Stomach (tissue), 9 donors: ENCODE results near the gene APOO. TPM values are rescaled to one million over a fixed set of nuclear protein-coding genes. Genes with fewer than 3 reads are reported as not detected.

Experiments
- DNase-seq, 2 donors: peaks; one replicate each; pipeline versions ENCODE4 v3.0.0 to v3.0.0-alpha.2; 2013 to 2019
- H3K27ac ChIP-seq, 5 donors: fragments of 200-600 bp in 4 of 5; sonication (generic) in 4 of 5; one replicate each; pipeline ENCODE4 v1.5.1; 2013 to 2019; ENCODE audit warnings: mild to moderate bottlenecking in 1 of 5, moderate library complexity in 1 of 5
- H3K27me3 ChIP-seq, 3 donors: fragments of 200-600 bp; sonication (generic); one replicate each; pipeline ENCODE4 v1.5.1; 2017 to 2019; ENCODE audit warnings: mixed run types in 1 of 3
- H3K36me3 ChIP-seq, 4 donors: fragments of 200-600 bp; sonication (generic); 1 replicate in 3 of 4; 2 replicates in 1 of 4; pipeline ENCODE4 v1.5.1; 2016 to 2019
- H3K4me1 ChIP-seq, 4 donors: fragments of 200-600 bp; sonication (generic); one replicate each; pipeline ENCODE4 v1.5.1; 2016 to 2019
- H3K4me3 ChIP-seq, 4 donors: fragments of 200-600 bp; sonication (generic) in 3 of 4; one replicate each; pipeline ENCODE4 v1.5.1; 2016 to 2019; ENCODE audit warnings: mild to moderate bottlenecking in 1 of 4
- H3K9me3 ChIP-seq, 4 donors: fragments of 200-600 bp; sonication (generic); one replicate each; pipeline ENCODE4 v1.5.1; 2016 to 2019
- CTCF ChIP-seq, 7 experiments: fragments of 450-650 bp in 4 of 7; fragments of 200-600 bp in 3 of 7; sonication (generic) in 3 of 7; IDR thresholded peaks; one replicate each; pipeline ENCODE4 v1.5.1; 2016 to 2019; ENCODE audit warnings: antibody characterized with exemption in 7 of 7, control low read depth in 2 of 7, mild to moderate bottlenecking in 1 of 7
- EP300 ChIP-seq: sonication (generic); formaldehyde crosslinking; IDR thresholded peaks from one replicate; pipeline ENCODE4 v1.6.1; 2017; ENCODE audit warnings: antibody characterized with exemption
- POLR2A ChIP-seq, 4 donors: fragments of 450-650 bp; IDR thresholded peaks; one replicate each; pipeline ENCODE4 v1.6.1; 2016; ENCODE audit warnings: antibody characterized with exemption in 4 of 4, control low read depth in 2 of 4, mild to moderate bottlenecking in 1 of 4, moderate library complexity in 1 of 4
- POLR2AphosphoS5 ChIP-seq, 3 donors: sonication (generic); formaldehyde crosslinking; IDR thresholded peaks; one replicate each; pipeline ENCODE4 v1.6.1; 2016; ENCODE audit warnings: antibody characterized with exemption in 3 of 3
- WGBS, 5 donors: extraction: QIAGEN DNeasy Blood & Tissue Kit in 3 of 5; methylation state at CpG; one replicate each; pipeline versions ENCODE4 v1.1.5 to v1.1.7; 2013 to 2018; 5-methylcytosine and 5-hydroxymethylcytosine counted together
- intact Hi-C: fragments of 100-400 bp; cut with DNase I; formaldehyde crosslinking; loops from one replicate; pipeline ENCODE4 v1.15.1; 2023; ENCODE audit warnings: low total_unique reads
- polyA plus RNA-seq, 3 donors: library from polyadenylated mRNA; stranded (reverse); fragments of 200-250 nt; gene quantifications; one replicate each; pipeline ENCODE4 v1.2.3, GENCODE V29; 2013
- total RNA-seq, 5 donors: library from RNA; depleted of rRNA; stranded (reverse); fragments of >200 nt; gene quantifications; one replicate each; pipeline versions ENCODE4 v1.1.0 to v1.2.3, GENCODE V29; 2014 to 2016
- donor health status: healthy with polysubstance abuse.
- donor health status: Bipolar disorder and iron deficiency.
- donor health status: healthy.

Gene APOO
- total and polyA plus RNA-seq, 8 donors: 2.0 to 29.4 (median 15.7) TPM

- DNase-seq: no peak
- H3K36me3 ChIP-seq: no peaks in the 10 kb centered on the region
- H3K27ac ChIP-seq: no peak overlapping the region
- no peaks in the 10 kb centered on the region for H3K4me1 ChIP-seq
- no peak for TF ChIP-seq EP300
- TF ChIP-seq POLR2AphosphoS5 (IDR thresholded peaks at IDR 0.05): no peak
- TF ChIP-seq CTCF (IDR thresholded peaks at IDR 0.05): no peak
- no peak for TF ChIP-seq POLR2A (IDR thresholded peaks at IDR 0.05)
- WGBS, 5 donors: 69 to 85% (median 79%) methylated on average over 1 of the region's 1 CpG
- no peaks in the 10 kb centered on the region for H3K9me3 ChIP-seq
- intact Hi-C loops: no loop called here
- H3K27me3 ChIP-seq: no peaks in the 10 kb centered on the region
- no peak overlapping the region for H3K4me3 ChIP-seq
Observed at GRCh38 chrX:23832721-23833120, 75.0 kb downstream of the APOO start.

GRCh38 chrX:23828881-23829280 lies 78.9 kb downstream of the APOO start:
- DNase-seq: no peak
- 73 to 83% (median 81%) methylated on average over 5 of the region's 5 CpGs for WGBS, 5 donors
- no peaks in the 10 kb centered on the region for H3K27me3 ChIP-seq
- TF ChIP-seq POLR2A (IDR thresholded peaks at IDR 0.05): no peak
- no peak for TF ChIP-seq EP300
- no peak for TF ChIP-seq CTCF (IDR thresholded peaks at IDR 0.05)
- no peak for TF ChIP-seq POLR2AphosphoS5 (IDR thresholded peaks at IDR 0.05)
- intact Hi-C loops: no loop called here
- no peaks in the 10 kb centered on the region for H3K4me1 ChIP-seq
- no peak overlapping the region for H3K27ac ChIP-seq
- no peak overlapping the region for H3K4me3 ChIP-seq
- H3K36me3 ChIP-seq: no peaks in the 10 kb centered on the region
- no peaks in the 10 kb centered on the region for H3K9me3 ChIP-seq

GRCh38 chrX:23826653-23827052 lies 81.1 kb downstream of the APOO start:
- Histone ChIP-seq H3K27me3 (no peaks in the 10 kb centered on the region), H3K4me1 (no peaks in the 10 kb centered on the region), H3K9me3 (no peaks in the 10 kb centered on the region), H3K27ac (no peak overlapping the region), H3K36me3 (no peaks in the 10 kb centered on the region), H3K4me3 (no peak overlapping the region)
- intact Hi-C loops: no loop called here
- no peak for TF ChIP-seq EP300
- no peak for TF ChIP-seq POLR2A (IDR thresholded peaks at IDR 0.05)
- no peak for TF ChIP-seq POLR2AphosphoS5 (IDR thresholded peaks at IDR 0.05)
- no peak for TF ChIP-seq CTCF (IDR thresholded peaks at IDR 0.05)
- no peak for DNase-seq

- 69 to 82% (median 76%) methylated on average over 3 of the region's 3 CpGs for WGBS, 5 donors
Observed at GRCh38 chrX:23826216-23826615, 81.5 kb downstream of the APOO start.

More at GRCh38 chrX:23826216-23826615, 81.5 kb downstream of the APOO start:
- no peak overlapping the region for H3K4me3 ChIP-seq
- intact Hi-C loops: no loop called here
- H3K9me3 ChIP-seq: no peaks in the 10 kb centered on the region
- H3K27me3 ChIP-seq: no peaks in the 10 kb centered on the region
- no peak for TF ChIP-seq POLR2A (IDR thresholded peaks at IDR 0.05)
- no peak for TF ChIP-seq EP300
- TF ChIP-seq CTCF (IDR thresholded peaks at IDR 0.05): no peak
- TF ChIP-seq POLR2AphosphoS5 (IDR thresholded peaks at IDR 0.05): no peak
- no peaks in the 10 kb centered on the region for H3K4me1 ChIP-seq
- no peak overlapping the region for H3K27ac ChIP-seq
- DNase-seq: no peak
- no peaks in the 10 kb centered on the region for H3K36me3 ChIP-seq
